SK-N-SH treated with all-trans-retinoic acid at 6 μM for 48 hours (cell line): ENCODE data around the gene TTLL10.

ENCODE experiments used
- ARNTL ChIP-seq: fragments of 450-650 bp; formaldehyde crosslinking; IDR thresholded peaks from 2 replicates; pipeline ENCODE4 v1.5.0; 2020; ENCODE audit warnings: low read depth, mild to moderate bottlenecking, moderate library complexity, borderline replicate concordance
- BACH2 ChIP-seq: fragments of 250-450 bp; sonication (Bioruptor Pico); IDR thresholded peaks from 2 replicates; pipeline ENCODE4 v1.9.0; 2021; ENCODE audit warnings: mild to moderate bottlenecking, borderline replicate concordance
- CREB5 ChIP-seq: fragments of 250-450 bp; sonication (Bioruptor Pico); IDR thresholded peaks from 2 replicates; pipeline ENCODE4 v1.5.1; 2020; ENCODE audit warnings: low read depth, mild to moderate bottlenecking, moderate library complexity
- GLIS3 ChIP-seq: fragments of 250-450 bp; sonication (Bioruptor Pico); IDR thresholded peaks from 2 replicates; pipeline ENCODE4 v1.5.0; 2020; ENCODE audit warnings: mild to moderate bottlenecking, moderate library complexity
- ISL1 ChIP-seq: fragments of 250-450 bp; sonication (Bioruptor Pico); IDR thresholded peaks from 2 replicates; pipeline ENCODE4 v2.1.2; 2022; ENCODE audit warnings: mild to moderate bottlenecking, moderate library complexity
- PATZ1 ChIP-seq: fragments of 250-450 bp; sonication (Bioruptor Pico); IDR thresholded peaks from 2 replicates; pipeline ENCODE4 v1.8.0; 2020; ENCODE audit warnings: mild to moderate bottlenecking, moderate library complexity, borderline replicate concordance
- POU6F1 ChIP-seq: fragments of 250-450 bp; sonication (Bioruptor Pico); IDR thresholded peaks from 2 replicates; pipeline ENCODE4 v1.8.0; 2021; ENCODE audit warnings: low read depth, mild to moderate bottlenecking, moderate library complexity, borderline replicate concordance
- SNAI2 ChIP-seq: fragments of 250-450 bp; sonication (Bioruptor Pico); IDR thresholded peaks from 2 replicates; pipeline ENCODE4 v1.5.0; 2020; ENCODE audit warnings: mild to moderate bottlenecking, moderate library complexity
- TSHZ2 ChIP-seq: fragments of 250-450 bp; sonication (Bioruptor Pico); IDR thresholded peaks from 2 replicates; pipeline ENCODE4 v1.5.0; 2020; ENCODE audit warnings: mild to moderate bottlenecking, moderate library complexity
- ZFP30 ChIP-seq: fragments of 450-650 bp; formaldehyde crosslinking; IDR thresholded peaks from 2 replicates; pipeline ENCODE4 v1.5.0; 2022; ENCODE audit warnings: mild to moderate bottlenecking, moderate library complexity
- ZNF70 ChIP-seq: fragments of 450-650 bp; formaldehyde crosslinking; IDR thresholded peaks from 2 replicates; pipeline ENCODE4 v1.5.0; 2020; ENCODE audit warnings: mild to moderate bottlenecking, moderate library complexity

GRCh38 chr1:1236176-1236763 is 62.6 kb downstream of the TTLL10 start:
- TF ChIP-seq TSHZ2 (CRISPR knock-in tag) (no peak), CREB5 (no peak), SNAI2 (no peak), ARNTL (CRISPR knock-in tag) (no peak), POU6F1 (CRISPR knock-in tag) (no peak), BACH2 (CRISPR knock-in tag) (no peak), ISL1 (no peak), ZFP30 (CRISPR knock-in tag) (no peak), GLIS3 (CRISPR knock-in tag) (no peak), ZNF70 (CRISPR knock-in tag) (no peak), PATZ1 (CRISPR knock-in tag) (no peak)
